Measurements from ENCODE around the gene RIMBP2.

GRCh38 chr12:130455161-130455560, 260.9 kb downstream of the RIMBP2 start:
- no peak for TF ChIP-seq POLR2AphosphoS5 (IDR thresholded peaks at IDR 0.05; ENCODE audit: low read depth, low read length)
- TF ChIP-seq TAF1 (IDR thresholded peaks at IDR 0.05; ENCODE audit: borderline replicate concordance, insufficient read depth, low read length) = no peak
- no peak for TF ChIP-seq SIN3A (IDR thresholded peaks at IDR 0.05; ENCODE audit: borderline replicate concordance, insufficient read depth, low read length)
- TF ChIP-seq REST (IDR thresholded peaks at IDR 0.05; ENCODE audit: insufficient read depth in 1 of 2, low read depth in 2 of 2, low read length in 2 of 2) = no peak

All from PFSK-1 (cell line).